GM23338 (cell line): Measurements from ENCODE around the gene CHD9NB. TPM values are rescaled to one million over a fixed set of nuclear protein-coding genes. Genes with fewer than 3 reads are reported as not detected.

ENCODE experiments used
- ATAC-seq: fragments of 200-7000 bp; cut with Tn5 transposase; 3 replicates; pipeline ENCODE4 v1.9.1; 2020
- DNase-seq: peaks from one replicate; pipeline ENCODE4 v3.0.0-alpha.2; 2015; ENCODE audit warnings: low spot score
- H2AFZ ChIP-seq: fragments of 200-600 bp; sonication (generic); 2 replicates; pipeline ENCODE4 v1.8.0; 2016; ENCODE audit warnings: antibody characterized with exemption, mild to moderate bottlenecking, moderate library complexity
- H3F3A ChIP-seq: fragments of 200-600 bp; sonication (generic); replicated peaks from 2 replicates; pipeline ENCODE4 v1.8.0; 2017; ENCODE audit warnings: antibody characterized with exemption, mixed run types, low read depth
- H3K27ac ChIP-seq: fragments of 200-600 bp; sonication (generic); 2 replicates; pipeline ENCODE4 v1.6.1; 2016; ENCODE audit warnings: low read depth
- H3K27me3 ChIP-seq: fragments of 200-600 bp; sonication (generic); 2 replicates; pipeline ENCODE4 v1.8.0; 2016; ENCODE audit warnings: mild to moderate bottlenecking, mixed run types, moderate library complexity; ENCODE audit not compliant: insufficient read depth
- H3K36me3 ChIP-seq: fragments of 200-600 bp; sonication (generic); 2 replicates; pipeline ENCODE4 v1.8.0; 2016; ENCODE audit warnings: mild to moderate bottlenecking; ENCODE audit not compliant: insufficient read depth
- H3K4me1 ChIP-seq: fragments of 200-600 bp; sonication (generic); 2 replicates; pipeline ENCODE4 v1.8.0; 2016; ENCODE audit warnings: mild to moderate bottlenecking, moderate library complexity; ENCODE audit not compliant: insufficient read depth
- H3K4me2 ChIP-seq: fragments of 200-600 bp; sonication (generic); 2 replicates; pipeline ENCODE4 v1.7.1; 2017; ENCODE audit warnings: mixed run types
- H3K4me3 ChIP-seq: fragments of 200-600 bp; sonication (generic); 2 replicates; pipeline ENCODE4 v1.6.1; 2016; ENCODE audit warnings: mixed run types
- H3K79me2 ChIP-seq: fragments of 200-600 bp; sonication (generic); replicated peaks from 2 replicates; pipeline ENCODE4 v1.8.0; 2017; ENCODE audit warnings: mild to moderate bottlenecking; ENCODE audit not compliant: insufficient read depth
- H3K9me2 ChIP-seq: fragments of 200-600 bp; sonication (generic); 2 replicates; pipeline ENCODE4 v1.8.0; 2017; ENCODE audit not compliant: insufficient read depth
- H4K20me1 ChIP-seq: fragments of 200-600 bp; sonication (generic); replicated peaks from 2 replicates; pipeline ENCODE4 v1.8.0; 2017; ENCODE audit warnings: mild to moderate bottlenecking; ENCODE audit not compliant: insufficient read depth
- H3K27ac Mint-ChIP-seq: 2 replicates; pipeline ENCODE4 v1.8.0; 2020; ENCODE audit warnings: inconsistent platforms, mild to moderate bottlenecking, moderate library complexity, mixed read lengths
- H3K27me3 Mint-ChIP-seq: 3 replicates; pipeline ENCODE4 v1.8.0; 2022; ENCODE audit warnings: low read depth, mild to moderate bottlenecking, moderate library complexity, mixed read lengths, inconsistent platforms; ENCODE audit not compliant: insufficient read depth, poor library complexity
- H3K36me3 Mint-ChIP-seq: 3 replicates; pipeline ENCODE4 v1.8.0; 2021; ENCODE audit warnings: low read depth, mild to moderate bottlenecking, inconsistent platforms, moderate library complexity, mixed read lengths
- H3K4me1 Mint-ChIP-seq: 3 replicates; pipeline ENCODE4 v1.8.0; 2020; ENCODE audit warnings: mild to moderate bottlenecking, inconsistent platforms, mixed read lengths
- H3K4me3 Mint-ChIP-seq: 3 replicates; pipeline ENCODE4 v1.8.0; 2021; ENCODE audit warnings: moderate library complexity, mild to moderate bottlenecking, inconsistent platforms, mixed read lengths
- H3K9me3 Mint-ChIP-seq: 3 replicates; pipeline ENCODE4 v1.8.0; 2020; ENCODE audit warnings: moderate library complexity, mild to moderate bottlenecking, inconsistent platforms, mixed read lengths
- CREB1 ChIP-seq: fragments of 250-450 bp; sonication (Bioruptor Pico); IDR thresholded peaks from 2 replicates; pipeline ENCODE4 v1.5.0; 2020; ENCODE audit warnings: low read depth, mild to moderate bottlenecking, moderate library complexity
- EZH2 ChIP-seq: fragments of 200-600 bp; sonication (generic); IDR thresholded peaks from one replicate; pipeline ENCODE4 v1.8.0; 2017; ENCODE audit warnings: antibody characterized with exemption, mild to moderate bottlenecking, low read depth; ENCODE audit not compliant: unreplicated experiment
- EZH2phosphoT487 ChIP-seq: fragments of 200-600 bp; sonication (generic); IDR thresholded peaks from one replicate; pipeline ENCODE4 v1.8.1; 2018; ENCODE audit warnings: antibody characterized with exemption; ENCODE audit not compliant: unreplicated experiment
- JUNB ChIP-seq: IDR thresholded peaks from one replicate; pipeline ENCODE4 v1.6.1; 2016; ENCODE audit warnings: antibody characterized with exemption; ENCODE audit not compliant: unreplicated experiment
- POLR2AphosphoS5 ChIP-seq: IDR thresholded peaks from 2 replicates; pipeline ENCODE4 v1.6.1; 2016; ENCODE audit warnings: antibody characterized with exemption, low read depth
- STAT1 ChIP-seq: IDR thresholded peaks from one replicate; pipeline ENCODE4 v1.6.1; 2016; ENCODE audit warnings: antibody characterized with exemption; ENCODE audit not compliant: unreplicated experiment
- ZNF114 ChIP-seq: fragments of 250-450 bp; sonication (Bioruptor Pico); IDR thresholded peaks from 2 replicates; pipeline ENCODE4 v1.5.0; 2020; ENCODE audit warnings: mild to moderate bottlenecking, moderate library complexity
- ZNF331 ChIP-seq: fragments of 250-450 bp; sonication (Bioruptor Pico); IDR thresholded peaks from 2 replicates; pipeline ENCODE4 v1.5.0; 2020; ENCODE audit warnings: low read depth, mild to moderate bottlenecking, moderate library complexity
- polyA plus RNA-seq: library from polyadenylated mRNA; unstranded; fragments of >200 nt; fragmentation: Nextera tagmentation; extraction: Ambion mirVana; gene quantifications from 2 replicates; pipeline ENCODE4 v1.2.1, GENCODE V29; 2016
- total RNA-seq: library from RNA; depleted of rRNA; stranded (reverse); fragments of >200 nt; shearing (Covaris generic); gene quantifications from 2 replicates; pipeline ENCODE4 v1.2.3, GENCODE V29; 2014
- TF ChIP-seq, protein P1 (sequence below): IDR thresholded peaks from 2 replicates; pipeline ENCODE4 v1.6.1; 2016; ENCODE audit warnings: antibody characterized with exemption
- TF ChIP-seq, protein P2 (sequence below): fragments of 250-450 bp; sonication (Bioruptor Pico); IDR thresholded peaks from 2 replicates; pipeline ENCODE4 v1.5.0; 2020; ENCODE audit warnings: mild to moderate bottlenecking, moderate library complexity
- TF ChIP-seq, protein P3 (sequence below), 2 experiments: fragments of 200-600 bp in 1 of 2; sonication (generic) in 1 of 2; conservative IDR thresholded peaks; 2 replicates each; pipeline versions ENCODE4 v1.5.1 to v1.6.1; 2016 to 2017; ENCODE audit warnings: antibody characterized with exemption in 2 of 2, low read depth in 2 of 2, mild to moderate bottlenecking in 2 of 2, moderate library complexity in 1 of 2

CHD9NB gene
- total and polyA plus RNA-seq, 2 experiments from 2014 or later = 1.7 to 4.2 TPM

DNA sequence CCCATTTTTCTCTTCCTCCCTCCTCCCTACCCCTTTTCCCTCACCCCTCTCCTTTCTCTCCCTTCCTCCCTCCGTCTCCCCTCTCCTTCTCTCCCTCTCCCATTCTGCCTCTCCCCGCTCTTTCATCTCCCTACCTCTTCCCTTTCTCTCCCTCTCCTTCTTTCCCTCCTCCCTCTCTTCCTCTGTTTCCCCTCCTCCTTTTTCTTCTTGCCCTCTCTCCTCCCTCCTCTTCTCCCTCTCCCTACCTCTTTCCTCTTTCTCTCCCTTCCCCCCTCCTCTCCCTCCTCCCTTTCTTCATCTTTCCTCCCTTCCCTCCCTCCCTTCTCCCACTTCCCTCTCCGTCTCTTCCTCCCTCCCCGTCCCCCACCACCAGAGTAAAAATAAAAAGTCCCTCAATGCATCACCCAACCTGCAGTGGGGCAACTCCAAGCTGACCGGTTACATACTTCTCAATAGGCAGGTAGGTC lies 10.4 kb downstream of the CHD9NB start (continued):
- TF ChIP-seq EZH2phosphoT487 (no peak), EZH2 (no peak), CREB1 (no peak)
- TF ChIP-seq, protein P1, sequence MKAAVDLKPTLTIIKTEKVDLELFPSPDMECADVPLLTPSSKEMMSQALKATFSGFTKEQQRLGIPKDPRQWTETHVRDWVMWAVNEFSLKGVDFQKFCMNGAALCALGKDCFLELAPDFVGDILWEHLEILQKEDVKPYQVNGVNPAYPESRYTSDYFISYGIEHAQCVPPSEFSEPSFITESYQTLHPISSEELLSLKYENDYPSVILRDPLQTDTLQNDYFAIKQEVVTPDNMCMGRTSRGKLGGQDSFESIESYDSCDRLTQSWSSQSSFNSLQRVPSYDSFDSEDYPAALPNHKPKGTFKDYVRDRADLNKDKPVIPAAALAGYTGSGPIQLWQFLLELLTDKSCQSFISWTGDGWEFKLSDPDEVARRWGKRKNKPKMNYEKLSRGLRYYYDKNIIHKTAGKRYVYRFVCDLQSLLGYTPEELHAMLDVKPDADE = no peak
- TF ChIP-seq, protein P2, sequence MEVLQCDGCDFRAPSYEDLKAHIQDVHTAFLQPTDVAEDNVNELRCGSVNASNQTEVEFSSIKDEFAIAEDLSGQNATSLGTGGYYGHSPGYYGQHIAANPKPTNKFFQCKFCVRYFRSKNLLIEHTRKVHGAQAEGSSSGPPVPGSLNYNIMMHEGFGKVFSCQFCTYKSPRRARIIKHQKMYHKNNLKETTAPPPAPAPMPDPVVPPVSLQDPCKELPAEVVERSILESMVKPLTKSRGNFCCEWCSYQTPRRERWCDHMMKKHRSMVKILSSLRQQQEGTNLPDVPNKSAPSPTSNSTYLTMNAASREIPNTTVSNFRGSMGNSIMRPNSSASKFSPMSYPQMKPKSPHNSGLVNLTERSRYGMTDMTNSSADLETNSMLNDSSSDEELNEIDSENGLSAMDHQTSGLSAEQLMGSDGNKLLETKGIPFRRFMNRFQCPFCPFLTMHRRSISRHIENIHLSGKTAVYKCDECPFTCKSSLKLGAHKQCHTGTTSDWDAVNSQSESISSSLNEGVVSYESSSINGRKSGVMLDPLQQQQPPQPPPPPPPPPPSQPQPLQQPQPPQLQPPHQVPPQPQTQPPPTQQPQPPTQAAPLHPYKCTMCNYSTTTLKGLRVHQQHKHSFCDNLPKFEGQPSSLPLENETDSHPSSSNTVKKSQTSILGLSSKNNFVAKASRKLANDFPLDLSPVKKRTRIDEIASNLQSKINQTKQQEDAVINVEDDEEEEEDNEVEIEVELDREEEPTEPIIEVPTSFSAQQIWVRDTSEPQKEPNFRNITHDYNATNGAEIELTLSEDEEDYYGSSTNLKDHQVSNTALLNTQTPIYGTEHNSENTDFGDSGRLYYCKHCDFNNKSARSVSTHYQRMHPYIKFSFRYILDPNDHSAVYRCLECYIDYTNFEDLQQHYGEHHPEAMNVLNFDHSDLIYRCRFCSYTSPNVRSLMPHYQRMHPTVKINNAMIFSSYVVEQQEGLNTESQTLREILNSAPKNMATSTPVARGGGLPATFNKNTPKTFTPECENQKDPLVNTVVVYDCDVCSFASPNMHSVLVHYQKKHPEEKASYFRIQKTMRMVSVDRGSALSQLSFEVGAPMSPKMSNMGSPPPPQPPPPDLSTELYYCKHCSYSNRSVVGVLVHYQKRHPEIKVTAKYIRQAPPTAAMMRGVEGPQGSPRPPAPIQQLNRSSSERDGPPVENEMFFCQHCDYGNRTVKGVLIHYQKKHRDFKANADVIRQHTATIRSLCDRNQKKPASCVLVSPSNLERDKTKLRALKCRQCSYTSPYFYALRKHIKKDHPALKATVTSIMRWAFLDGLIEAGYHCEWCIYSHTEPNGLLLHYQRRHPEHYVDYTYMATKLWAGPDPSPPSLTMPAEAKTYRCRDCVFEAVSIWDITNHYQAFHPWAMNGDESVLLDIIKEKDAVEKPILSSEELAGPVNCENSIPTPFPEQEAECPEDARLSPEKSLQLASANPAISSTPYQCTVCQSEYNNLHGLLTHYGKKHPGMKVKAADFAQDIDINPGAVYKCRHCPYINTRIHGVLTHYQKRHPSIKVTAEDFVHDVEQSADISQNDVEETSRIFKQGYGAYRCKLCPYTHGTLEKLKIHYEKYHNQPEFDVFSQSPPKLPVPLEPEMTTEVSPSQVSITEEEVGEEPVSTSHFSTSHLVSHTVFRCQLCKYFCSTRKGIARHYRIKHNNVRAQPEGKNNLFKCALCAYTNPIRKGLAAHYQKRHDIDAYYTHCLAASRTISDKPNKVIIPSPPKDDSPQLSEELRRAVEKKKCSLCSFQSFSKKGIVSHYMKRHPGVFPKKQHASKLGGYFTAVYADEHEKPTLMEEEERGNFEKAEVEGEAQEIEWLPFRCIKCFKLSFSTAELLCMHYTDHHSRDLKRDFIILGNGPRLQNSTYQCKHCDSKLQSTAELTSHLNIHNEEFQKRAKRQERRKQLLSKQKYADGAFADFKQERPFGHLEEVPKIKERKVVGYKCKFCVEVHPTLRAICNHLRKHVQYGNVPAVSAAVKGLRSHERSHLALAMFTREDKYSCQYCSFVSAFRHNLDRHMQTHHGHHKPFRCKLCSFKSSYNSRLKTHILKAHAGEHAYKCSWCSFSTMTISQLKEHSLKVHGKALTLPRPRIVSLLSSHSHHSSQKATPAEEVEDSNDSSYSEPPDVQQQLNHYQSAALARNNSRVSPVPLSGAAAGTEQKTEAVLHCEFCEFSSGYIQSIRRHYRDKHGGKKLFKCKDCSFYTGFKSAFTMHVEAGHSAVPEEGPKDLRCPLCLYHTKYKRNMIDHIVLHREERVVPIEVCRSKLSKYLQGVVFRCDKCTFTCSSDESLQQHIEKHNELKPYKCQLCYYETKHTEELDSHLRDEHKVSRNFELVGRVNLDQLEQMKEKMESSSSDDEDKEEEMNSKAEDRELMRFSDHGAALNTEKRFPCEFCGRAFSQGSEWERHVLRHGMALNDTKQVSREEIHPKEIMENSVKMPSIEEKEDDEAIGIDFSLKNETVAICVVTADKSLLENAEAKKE (CRISPR knock-in tag) = no peak

DNA sequence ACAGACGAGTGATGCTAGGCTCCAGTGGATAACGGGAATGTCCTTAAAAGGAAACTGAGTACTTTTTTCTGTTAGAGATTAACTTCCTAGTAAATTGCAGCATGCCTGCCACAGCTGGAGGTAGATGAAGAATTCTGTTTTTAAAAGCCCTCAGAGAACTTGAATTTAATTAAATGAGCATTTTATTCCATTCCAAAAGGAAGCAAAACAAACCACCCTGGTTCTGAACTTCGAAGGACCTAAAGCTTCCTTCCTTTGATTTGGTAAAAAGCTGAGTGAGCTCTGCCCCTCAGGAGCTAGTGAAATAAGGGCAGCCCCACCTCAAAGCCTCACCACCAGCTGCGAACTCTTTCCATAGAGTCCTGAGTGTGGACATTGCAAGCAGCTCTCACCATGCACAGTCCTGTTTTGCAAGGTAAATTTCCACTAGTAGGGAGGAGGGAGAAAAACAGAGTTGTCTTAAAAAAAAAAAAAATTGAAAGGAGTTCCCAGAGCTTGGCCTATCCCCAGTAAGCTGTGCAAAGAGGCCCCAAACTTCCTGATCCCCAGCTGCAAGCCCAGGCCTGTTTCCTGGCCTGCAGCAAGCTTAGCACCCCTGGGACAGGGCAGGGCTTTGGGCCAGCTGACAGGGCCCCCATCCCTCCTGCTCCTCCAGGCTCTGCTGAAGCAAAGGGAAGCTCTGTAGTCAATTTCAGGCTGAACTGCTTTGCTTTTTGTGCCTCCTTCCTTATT lies 11.2 kb downstream of the CHD9NB start:
- ATAC-seq = peak; percentile 43
- Histone ChIP-seq H3K4me1 (peaks cover 45% of the 10 kb centered on the region), H3K27me3 (no peaks in the 10 kb centered on the region), H3K4me2 (peak overlapping the region; percentile 73), H3F3A (peaks cover 10% of the 10 kb centered on the region), H3K9me2 (peaks cover 8% of the 10 kb centered on the region), H3K4me3 (peak overlapping the region; percentile 56), H2AFZ (no peak overlapping the region), H3K79me2 (no peaks in the 10 kb centered on the region), H4K20me1 (no peaks in the 10 kb centered on the region), H3K36me3 (0 out of 2 replicates have a peak, but pooled peaks cover under 1% of the 10 kb centered on the region), H3K27ac (peak overlapping the region; percentile 91)
- Mint-ChIP-seq H3K4me1 (peaks cover 55% of the 10 kb centered on the region), H3K9me3 (peaks cover 18% of the 10 kb centered on the region), H3K4me3 (peak overlapping the region; percentile 76), H3K27ac (peak overlapping the region; percentile 95), H3K27me3 (peaks cover 8% of the 10 kb centered on the region), H3K36me3 (peaks cover 17% of the 10 kb centered on the region)
- peak; percentile 59 for DNase-seq
- TF ChIP-seq ZNF331 (CRISPR knock-in tag) (no peak), EZH2phosphoT487 (no peak), ZNF114 (CRISPR knock-in tag) (no peak), CREB1 (no peak), STAT1 (no peak), JUNB (no peak), POLR2AphosphoS5 (no peak)
- TF ChIP-seq, protein P3, sequence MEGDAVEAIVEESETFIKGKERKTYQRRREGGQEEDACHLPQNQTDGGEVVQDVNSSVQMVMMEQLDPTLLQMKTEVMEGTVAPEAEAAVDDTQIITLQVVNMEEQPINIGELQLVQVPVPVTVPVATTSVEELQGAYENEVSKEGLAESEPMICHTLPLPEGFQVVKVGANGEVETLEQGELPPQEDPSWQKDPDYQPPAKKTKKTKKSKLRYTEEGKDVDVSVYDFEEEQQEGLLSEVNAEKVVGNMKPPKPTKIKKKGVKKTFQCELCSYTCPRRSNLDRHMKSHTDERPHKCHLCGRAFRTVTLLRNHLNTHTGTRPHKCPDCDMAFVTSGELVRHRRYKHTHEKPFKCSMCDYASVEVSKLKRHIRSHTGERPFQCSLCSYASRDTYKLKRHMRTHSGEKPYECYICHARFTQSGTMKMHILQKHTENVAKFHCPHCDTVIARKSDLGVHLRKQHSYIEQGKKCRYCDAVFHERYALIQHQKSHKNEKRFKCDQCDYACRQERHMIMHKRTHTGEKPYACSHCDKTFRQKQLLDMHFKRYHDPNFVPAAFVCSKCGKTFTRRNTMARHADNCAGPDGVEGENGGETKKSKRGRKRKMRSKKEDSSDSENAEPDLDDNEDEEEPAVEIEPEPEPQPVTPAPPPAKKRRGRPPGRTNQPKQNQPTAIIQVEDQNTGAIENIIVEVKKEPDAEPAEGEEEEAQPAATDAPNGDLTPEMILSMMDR (conservative IDR thresholded peaks at IDR 0.05; ENCODE audit: low read depth in 2 of 2) = no peak
- TF ChIP-seq, protein P1 = no peak
